SU-DHL-6 (cell line): ENCODE measurements around the gene NACC1.
A peak's percentile ranks its signal among the peaks of the same experiment; 100 is the strongest.
"Not testable (repeated sequence)": the region's sequence is repeated elsewhere in the genome, so short reads cannot be mapped to it uniquely, and the experiment has no call there.

Experiments
- H2AFZ ChIP-seq: fragments of 200-600 bp; sonication (generic); 2 replicates; pipeline ENCODE4 v1.6.1; 2014; ENCODE audit warnings: low read depth, mild to moderate bottlenecking, moderate library complexity, mixed read lengths, antibody characterized with exemption, low read length; ENCODE audit not compliant: severe bottlenecking
- H3F3A ChIP-seq: fragments of 200-600 bp; shearing (Covaris generic); 2 replicates; pipeline ENCODE4 v1.6.0; 2016; ENCODE audit warnings: antibody characterized with exemption, mild to moderate bottlenecking; ENCODE audit not compliant: insufficient read depth
- H3K27ac ChIP-seq: fragments of 200-600 bp; sonication (generic); 2 replicates; pipeline ENCODE4 v1.5.1; 2016; ENCODE audit warnings: low read depth, mild to moderate bottlenecking, low read length, moderate library complexity, mixed read lengths
- H3K27me3 ChIP-seq: fragments of 200-600 bp; sonication (generic), shearing (Covaris generic); 2 replicates; pipeline ENCODE4 v1.6.0; 2014; ENCODE audit warnings: mild to moderate bottlenecking, low read length
- H3K36me3 ChIP-seq: fragments of 200-600 bp; sonication (generic); 2 replicates; pipeline ENCODE4 v1.6.1; 2014; ENCODE audit warnings: mild to moderate bottlenecking, low read length, mixed read lengths
- H3K4me2 ChIP-seq: fragments of 300-600, 200-600 bp; shearing (Covaris generic), sonication (generic); 2 replicates; pipeline ENCODE4 v1.6.0; 2014; ENCODE audit warnings: low read length, low read depth, mild to moderate bottlenecking; ENCODE audit not compliant: poor library complexity, severe bottlenecking
- H3K4me3 ChIP-seq: fragments of 200-600 bp; sonication (generic); 2 replicates; pipeline ENCODE4 v1.5.1; 2014; ENCODE audit warnings: antibody characterized with exemption, low read length, mild to moderate bottlenecking, mixed read lengths; ENCODE audit not compliant: insufficient read depth, poor library complexity, severe bottlenecking
- H3K79me2 ChIP-seq: fragments of 200-600 bp; sonication (generic); 2 replicates; pipeline ENCODE4 v1.6.1; 2014; ENCODE audit warnings: mild to moderate bottlenecking, low read length, moderate library complexity; ENCODE audit not compliant: insufficient read depth
- H3K9ac ChIP-seq: fragments of 200-600 bp; sonication (generic); 2 replicates; pipeline ENCODE4 v1.7.0; 2014; ENCODE audit warnings: mild to moderate bottlenecking, low read length
- H3K9me2 ChIP-seq: fragments of 200-600 bp; sonication (generic); replicated peaks from 2 replicates; pipeline ENCODE4 v1.6.1; 2014; ENCODE audit warnings: low read length; ENCODE audit not compliant: insufficient read depth
- H3K9me3 ChIP-seq: fragments of 200-600 bp; sonication (generic); 2 replicates; pipeline ENCODE4 v1.6.1; 2014; ENCODE audit warnings: low read length, mixed read lengths; ENCODE audit not compliant: insufficient read depth
- H4K20me1 ChIP-seq: fragments of 200-600 bp; sonication (generic); 2 replicates; pipeline ENCODE4 v1.6.1; 2014; ENCODE audit warnings: low read depth, mild to moderate bottlenecking, antibody characterized with exemption, low read length, moderate library complexity, mixed read lengths
- CTCF ChIP-seq: fragments of 200-600 bp; sonication (generic); IDR thresholded peaks from one replicate; pipeline ENCODE4 v1.5.1; 2017; ENCODE audit warnings: antibody characterized with exemption, mild to moderate bottlenecking, low read length, moderate library complexity; ENCODE audit not compliant: insufficient read depth, poor library complexity, severe bottlenecking
- EZH2phosphoT487 ChIP-seq: fragments of 200-600 bp; sonication (generic), shearing (Covaris generic); conservative IDR thresholded peaks from 2 replicates; pipeline ENCODE4 v1.6.1; 2018; ENCODE audit warnings: mild to moderate bottlenecking, antibody characterized with exemption, low read length, moderate library complexity, mixed read lengths

NACC1 gene

GRCh38 chr19:13181747-13182388 is 63.8 kb downstream of the NACC1 start:
- TF ChIP-seq CTCF = no peak
- no peak for TF ChIP-seq EZH2phosphoT487
- H3K4me2 ChIP-seq = peak overlapping the region; percentile 3
- no peak overlapping the region for H3K27ac ChIP-seq
- no peak overlapping the region for H2AFZ ChIP-seq
- no peaks in the 10 kb centered on the region for H3K79me2 ChIP-seq
- no peaks in the 10 kb centered on the region for H3K9me2 ChIP-seq
- no peaks in the 10 kb centered on the region for H4K20me1 ChIP-seq
- no peaks in the 10 kb centered on the region for H3K36me3 ChIP-seq
- H3F3A ChIP-seq = no peaks in the 10 kb centered on the region
- H3K27me3 ChIP-seq = no peaks in the 10 kb centered on the region
- no peak overlapping the region for H3K9ac ChIP-seq
- H3K4me3 ChIP-seq = no peak overlapping the region
- H3K9me3 ChIP-seq = no peaks in the 10 kb centered on the region

- not testable (repeated sequence) for H3K27me3 ChIP-seq, H3K36me3 ChIP-seq, H3K79me2 ChIP-seq, H3F3A ChIP-seq, H3K9me2 ChIP-seq, H3K27ac ChIP-seq, H3K4me3 ChIP-seq, H3K9me3 ChIP-seq, H3K4me2 ChIP-seq, H4K20me1 ChIP-seq, H2AFZ ChIP-seq, H3K9ac ChIP-seq
These were observed 66.9 kb downstream of the NACC1 start for GRCh38 chr19:13184926-13185325.

GRCh38 chr19:13185763-13186657 is 67.9 kb downstream of the NACC1 start:
- H3K36me3 ChIP-seq, H3K27ac ChIP-seq, H3K4me3 ChIP-seq, H3K4me2 ChIP-seq, H3K9ac ChIP-seq, H2AFZ ChIP-seq, H3K9me3 ChIP-seq, H3K27me3 ChIP-seq, H3K79me2 ChIP-seq, H4K20me1 ChIP-seq, H3F3A ChIP-seq, H3K9me2 ChIP-seq: not testable (repeated sequence)

- H3K9ac ChIP-seq, H3K27ac ChIP-seq, H3K27me3 ChIP-seq, H4K20me1 ChIP-seq, H3K4me2 ChIP-seq, H2AFZ ChIP-seq, H3K36me3 ChIP-seq, H3K9me2 ChIP-seq, H3K4me3 ChIP-seq, H3F3A ChIP-seq, H3K9me3 ChIP-seq, H3K79me2 ChIP-seq: not testable (repeated sequence)
These were observed 68.6 kb downstream of the NACC1 start for GRCh38 chr19:13186688-13187087.
